GF-D8 (cell line): ENCODE data around the gene AGPAT4.

ENCODE experiments used
- DNase-seq: peaks from one replicate; lab custom pipeline; 2025; lab: John Stamatoyannopoulos, UW

AGPAT4 gene

GRCh38 chr6:161110028-161110779 lies 163.7 kb downstream of the AGPAT4 start:
- DNase-seq: no peak

- DNase-seq: no peak
Measured at GRCh38 chr6:161109366-161109765, 164.5 kb downstream of the AGPAT4 start.

- no peak for DNase-seq
Measured at GRCh38 chr6:161108916-161109315, 164.9 kb downstream of the AGPAT4 start.

GRCh38 chr6:161107779-161108730 lies 165.8 kb downstream of the AGPAT4 start:
- DNase-seq: no peak

- no peak for DNase-seq
Measured at GRCh38 chr6:161105408-161105807, 168.5 kb downstream of the AGPAT4 start.

- no peak for DNase-seq
Measured at GRCh38 chr6:161104966-161105365, 168.9 kb downstream of the AGPAT4 start.

GRCh38 chr6:161103475-161103874 lies 170.4 kb downstream of the AGPAT4 start:
- no peak for DNase-seq

- no peak for DNase-seq
Measured at GRCh38 chr6:161101517-161101916, 172.3 kb downstream of the AGPAT4 start.

GRCh38 chr6:161100072-161100471 lies 173.8 kb downstream of the AGPAT4 start:
- no peak for DNase-seq

- no peak for DNase-seq
Measured at GRCh38 chr6:161095916-161096315, 177.9 kb downstream of the AGPAT4 start.

- no peak for DNase-seq
Measured at GRCh38 chr6:161094955-161095354, 178.9 kb downstream of the AGPAT4 start.

GRCh38 chr6:161091972-161092701 lies 181.7 kb downstream of the AGPAT4 start:
- no peak for DNase-seq

- DNase-seq: no peak
Measured at GRCh38 chr6:161091151-161091550, 182.7 kb downstream of the AGPAT4 start.

- DNase-seq: no peak
Measured at GRCh38 chr6:161088676-161089328, 185.1 kb downstream of the AGPAT4 start.

- no peak for DNase-seq
Measured at GRCh38 chr6:161085246-161085645, 188.6 kb downstream of the AGPAT4 start.

GRCh38 chr6:161082215-161082614 lies 191.6 kb downstream of the AGPAT4 start:
- no peak for DNase-seq

GRCh38 chr6:161080263-161080970 lies 193.4 kb downstream of the AGPAT4 start:
- no peak for DNase-seq
